ENCODE measurements around the gene ZNF782.

GRCh38 chr9:96853781-96854650, at the start of gene ZNF782:
- TF ChIP-seq CTCF (IDR thresholded peaks at IDR 0.05) (no peak), POLR2A (IDR thresholded peaks at IDR 0.05) (peak; percentile 42 to 64)

All from adrenal gland (tissue), 5 donors.